ENCODE data around the gene STARD3.

STARD3 gene

GRCh38 chr17:39621523-39622379 is 15.2 kb upstream of the STARD3 start:
- peak; percentile 84 for DNase-seq

GRCh38 chr17:39622380-39623006 is 14.5 kb upstream of the STARD3 start:
- peak; percentile 58 for DNase-seq

GRCh38 chr17:39623356-39623950 is 13.5 kb upstream of the STARD3 start:
- peak; percentile 86 for DNase-seq

GRCh38 chr17:39624313-39624712 is 12.6 kb upstream of the STARD3 start:
- DNase-seq = no peak

GRCh38 chr17:39625198-39625785 is 11.7 kb upstream of the STARD3 start:
- no peak for DNase-seq

- no peak for DNase-seq
These were observed 10.5 kb upstream of the STARD3 start, which contains the start of gene PPP1R1B for GRCh38 chr17:39626171-39627046. PPP1R1B (plus strand) TSS chr17:39626952; CDS start chr17:39627393, 441 bp downstream.

- no peak for DNase-seq
These were observed 9.8 kb upstream of the STARD3 start for GRCh38 chr17:39627047-39627711.

GRCh38 chr17:39627712-39628516 is 9.0 kb upstream of the STARD3 start:
- no peak for DNase-seq

- DNase-seq = peak; percentile 7
These were observed 8.1 kb upstream of the STARD3 start for GRCh38 chr17:39628655-39629493.

- DNase-seq = no peak
These were observed 7.5 kb upstream of the STARD3 start for GRCh38 chr17:39629494-39629880.

- DNase-seq = no peak
These were observed 7.0 kb upstream of the STARD3 start for GRCh38 chr17:39629898-39630297.

- no peak for DNase-seq
These were observed 5.5 kb upstream of the STARD3 start for GRCh38 chr17:39631403-39631802.

- peak; percentile 22 for DNase-seq
These were observed 4.6 kb upstream of the STARD3 start for GRCh38 chr17:39632153-39632941.

- no peak for DNase-seq
These were observed 3.3 kb upstream of the STARD3 start for GRCh38 chr17:39633570-39634183.

- DNase-seq = peak; percentile 73
These were observed 2.5 kb upstream of the STARD3 start for GRCh38 chr17:39634384-39634871.

- DNase-seq = no peak
These were observed 1.2 kb upstream of the STARD3 start for GRCh38 chr17:39635614-39636176.

GRCh38 chr17:39636587-39636926 is 387 bp upstream of the STARD3 start:
- no peak for DNase-seq

- no peak for DNase-seq
These were observed 1.4 kb downstream of the STARD3 start for GRCh38 chr17:39638317-39638716.
